NCI-H345 treated with DMSO at 0.1 percent for 48 hours (cell line): ENCODE measurements around the gene MFAP4.

Experiments used
- DNase-seq: peaks from one replicate; lab custom pipeline; 2025; ENCODE audit not compliant: unreplicated experiment; lab: John Stamatoyannopoulos, UW

MFAP4 gene

DNA sequence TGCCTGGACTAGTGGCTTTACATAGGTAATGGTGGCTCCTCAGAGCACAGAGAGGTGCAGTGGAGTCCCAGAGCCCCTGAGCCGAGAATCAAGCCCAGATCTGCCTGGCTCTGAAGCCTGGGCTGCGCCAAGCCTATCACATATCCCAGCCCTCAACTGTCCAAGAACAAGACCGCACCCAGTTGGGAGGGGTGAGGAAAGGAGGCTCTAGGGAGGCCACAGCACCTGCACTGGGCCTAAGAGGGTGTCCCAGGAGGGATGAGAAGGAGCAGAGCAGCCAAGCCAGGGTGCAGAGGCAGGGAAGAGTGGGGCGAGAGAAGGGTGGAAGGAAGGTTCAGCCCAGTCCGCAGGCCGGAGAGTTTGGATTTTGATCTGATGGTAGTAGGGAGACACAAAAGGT, 23.1 kb upstream of the MFAP4 start:
- DNase-seq: no peak

DNA sequence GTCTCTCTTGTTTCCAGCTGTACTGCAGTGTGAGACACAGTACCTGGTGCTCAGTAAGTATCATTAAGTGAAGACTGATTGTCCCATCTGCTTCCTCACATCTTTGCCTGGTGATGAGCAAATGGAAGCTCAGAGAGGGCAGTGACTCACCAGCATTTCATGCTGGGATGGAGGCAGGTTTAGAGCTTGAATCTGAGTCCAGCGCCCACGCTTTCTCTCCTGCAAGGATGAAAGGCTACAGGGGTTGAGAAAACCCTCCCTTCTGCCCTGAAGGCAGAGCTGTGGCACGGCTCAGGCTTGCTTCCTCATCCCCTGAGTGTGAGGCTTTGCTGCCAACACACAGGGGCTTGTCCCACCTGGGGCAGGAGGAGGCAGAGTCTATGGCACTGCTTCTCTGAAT, 22.5 kb upstream of the MFAP4 start:
- no peak for DNase-seq

DNA sequence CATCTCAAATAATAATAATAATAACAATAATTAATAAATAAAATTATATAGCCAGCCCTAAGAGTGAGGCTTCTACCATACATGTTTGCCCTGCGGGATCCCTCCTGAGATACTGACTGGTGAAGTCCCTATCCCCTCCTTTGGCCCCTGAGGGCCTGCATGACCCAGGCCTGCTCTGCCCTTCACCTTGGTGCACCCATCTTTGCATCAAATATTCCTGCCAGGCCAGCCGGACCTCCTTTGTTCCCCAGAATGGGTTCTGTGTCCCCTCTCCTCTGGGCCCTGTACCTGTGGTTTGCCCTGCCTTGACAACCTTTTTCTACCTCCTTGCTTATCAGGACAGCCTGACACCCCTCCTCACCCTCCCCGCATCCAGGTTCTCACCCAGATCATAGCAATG, 22.1 kb upstream of the MFAP4 start:
- DNase-seq: no peak

DNA sequence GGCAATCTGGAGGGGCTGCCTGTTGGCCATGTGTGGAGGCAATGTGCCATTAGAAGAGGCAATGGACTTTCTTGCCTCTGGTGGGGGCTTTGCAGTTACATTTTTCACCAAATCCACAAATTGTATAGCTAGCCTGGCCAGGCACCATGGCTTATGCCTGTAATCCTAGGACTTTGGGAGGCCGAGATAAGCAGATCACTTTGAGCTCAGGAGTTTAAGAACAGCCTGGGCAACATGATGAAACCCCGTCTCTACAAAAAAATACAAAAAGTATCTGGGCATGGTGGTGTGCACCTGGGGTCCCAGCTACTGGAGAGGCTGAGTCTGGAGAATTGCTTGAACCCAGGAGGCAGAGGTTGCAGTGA, 21.3 kb upstream of the MFAP4 start:
- no peak for DNase-seq

DNA sequence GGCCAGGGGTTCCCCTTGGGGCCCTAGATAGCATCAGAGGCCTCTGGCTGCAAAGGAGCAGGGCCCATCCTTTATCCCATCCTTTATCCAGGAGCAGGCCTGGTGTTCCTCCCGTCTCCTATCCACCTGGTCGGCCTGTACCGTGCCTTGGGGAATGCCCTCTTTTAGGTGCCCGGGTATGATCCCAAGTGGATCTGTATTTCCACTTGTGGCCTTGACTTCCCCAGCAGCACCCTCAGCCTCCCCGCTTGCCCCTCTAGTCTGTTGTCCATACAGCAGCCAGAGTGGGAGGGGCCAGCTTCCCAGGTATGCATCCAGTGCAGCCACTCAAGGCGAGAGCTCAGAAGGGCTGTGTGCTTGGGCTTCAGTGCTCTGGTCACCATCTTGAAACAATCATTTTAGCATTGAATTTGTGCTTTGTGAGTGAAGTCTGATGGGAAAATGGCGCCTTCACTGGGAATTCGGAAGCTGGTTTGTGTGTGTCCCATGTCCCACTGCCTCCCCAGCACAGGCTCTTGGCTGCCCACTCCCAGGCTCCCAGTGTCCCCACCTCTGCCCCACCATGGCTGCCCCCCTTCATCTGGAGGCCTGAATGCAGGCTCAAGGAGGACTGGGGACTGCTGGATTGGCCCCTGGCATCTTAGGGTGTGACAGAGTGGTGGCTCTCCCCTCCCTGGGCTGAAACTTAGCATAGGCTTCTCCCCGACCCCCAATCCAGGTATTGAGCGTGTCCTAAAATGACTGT, 20.8 kb upstream of the MFAP4 start:
- no peak for DNase-seq

DNA sequence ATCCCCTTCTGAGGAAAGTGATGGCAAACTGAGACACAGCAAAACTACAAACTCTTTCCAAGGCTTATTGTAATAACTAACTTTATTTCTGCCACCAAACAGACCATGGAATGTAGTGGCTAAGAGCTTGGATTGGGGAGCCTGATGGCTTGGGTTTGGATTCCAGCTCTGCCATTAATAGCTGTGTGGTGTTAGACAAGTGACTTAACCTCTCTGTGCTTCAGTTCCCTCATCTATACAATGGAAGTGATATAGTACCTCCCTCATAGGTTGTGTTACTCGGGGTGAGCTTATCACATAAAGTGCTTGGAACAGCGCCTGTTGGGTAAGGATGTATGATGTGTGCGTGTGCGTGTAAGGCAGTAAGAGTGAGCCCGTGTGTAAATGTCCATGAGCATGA, 18.1 kb upstream of the MFAP4 start:
- DNase-seq: no peak

DNA sequence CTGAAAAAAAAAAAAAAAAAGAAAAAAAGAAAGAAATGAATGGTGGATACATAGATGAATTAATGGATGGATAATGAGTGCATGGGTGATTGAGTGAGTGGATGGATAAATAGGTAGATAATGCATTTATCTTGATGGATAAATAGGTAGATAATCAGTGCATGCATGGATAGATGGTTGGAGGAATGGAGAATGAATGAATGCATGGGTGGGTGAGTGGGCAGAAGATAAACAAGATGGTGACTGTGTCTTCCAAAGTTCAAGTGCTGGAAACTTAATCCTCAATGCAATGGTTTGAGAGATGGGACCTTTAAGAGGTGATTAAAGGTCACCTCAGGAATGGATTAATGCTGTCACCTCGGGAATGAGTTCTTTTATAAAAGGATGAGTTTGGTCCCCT, 17.3 kb upstream of the MFAP4 start:
- DNase-seq: no peak

DNA sequence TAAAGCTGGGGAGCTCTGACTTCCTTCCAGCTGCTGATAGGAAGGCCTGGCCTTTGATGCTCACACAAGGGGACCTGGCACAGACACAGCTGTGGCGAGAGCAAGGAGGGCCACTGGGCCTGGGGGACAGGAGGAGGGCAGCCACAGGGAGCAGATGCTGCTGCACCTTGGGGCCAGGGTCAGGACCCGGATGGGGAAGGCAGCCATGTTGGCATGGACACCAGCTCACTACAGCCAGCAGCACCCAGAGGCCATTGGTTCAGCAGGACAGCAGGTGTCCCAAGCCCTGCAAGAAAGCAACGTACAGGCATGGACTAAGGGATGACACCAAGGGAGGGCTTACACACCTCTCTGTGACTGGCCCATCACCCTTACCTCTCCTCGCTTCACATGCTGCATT, 16.0 kb upstream of the MFAP4 start:
- DNase-seq: no peak

DNA sequence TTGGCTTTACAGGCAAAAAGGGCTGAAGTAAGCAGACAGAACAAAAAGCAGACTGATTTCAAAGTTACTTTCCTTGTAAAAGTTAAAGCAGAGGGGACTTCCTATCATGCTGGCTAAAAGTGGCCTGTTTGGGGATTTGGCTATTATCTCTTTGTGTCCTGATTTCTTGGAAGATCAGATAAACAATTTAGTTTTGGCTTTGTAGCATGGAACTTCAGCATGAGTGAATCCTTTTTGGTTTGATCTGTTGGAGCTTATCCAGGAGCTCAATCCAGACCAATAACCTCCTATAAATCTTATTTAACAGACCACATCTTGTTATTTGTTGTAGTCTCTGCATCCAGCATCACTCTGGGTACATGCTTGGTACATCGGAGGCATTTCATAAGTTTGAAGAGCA, 15.2 kb upstream of the MFAP4 start:
- DNase-seq: no peak

DNA sequence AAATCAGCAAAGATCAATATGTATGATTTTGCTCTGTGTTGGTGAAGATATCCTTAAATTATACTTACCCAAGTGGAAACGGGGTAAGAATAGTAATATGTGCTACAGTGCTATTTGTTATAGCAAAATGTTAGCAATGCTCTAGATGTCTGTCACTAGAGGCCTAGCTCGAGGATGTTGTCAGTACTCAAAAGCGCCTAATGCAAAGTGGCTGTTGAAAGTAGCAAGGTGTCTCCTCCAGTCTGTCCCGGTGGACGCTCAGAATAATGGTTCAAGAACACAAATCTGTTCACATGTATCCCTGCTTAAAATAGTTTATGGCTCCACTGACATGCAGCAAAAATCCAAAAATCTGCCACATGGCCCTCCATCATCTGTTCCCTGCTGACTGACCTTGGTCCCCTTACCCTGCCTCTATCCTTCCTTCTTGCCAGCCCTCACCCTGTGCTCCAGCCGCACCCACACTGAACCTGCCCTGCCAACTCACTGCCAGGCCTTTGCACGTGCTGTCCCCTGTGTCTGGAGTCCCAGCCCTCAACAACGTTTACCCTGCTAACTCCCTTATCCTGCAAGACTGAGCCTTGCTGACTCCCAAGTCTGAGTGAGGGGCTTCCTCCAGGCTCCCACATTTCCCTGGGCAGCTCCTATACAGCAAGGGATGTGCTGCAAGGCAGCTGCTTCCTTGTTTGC, 14.5 kb upstream of the MFAP4 start:
- DNase-seq: no peak

DNA sequence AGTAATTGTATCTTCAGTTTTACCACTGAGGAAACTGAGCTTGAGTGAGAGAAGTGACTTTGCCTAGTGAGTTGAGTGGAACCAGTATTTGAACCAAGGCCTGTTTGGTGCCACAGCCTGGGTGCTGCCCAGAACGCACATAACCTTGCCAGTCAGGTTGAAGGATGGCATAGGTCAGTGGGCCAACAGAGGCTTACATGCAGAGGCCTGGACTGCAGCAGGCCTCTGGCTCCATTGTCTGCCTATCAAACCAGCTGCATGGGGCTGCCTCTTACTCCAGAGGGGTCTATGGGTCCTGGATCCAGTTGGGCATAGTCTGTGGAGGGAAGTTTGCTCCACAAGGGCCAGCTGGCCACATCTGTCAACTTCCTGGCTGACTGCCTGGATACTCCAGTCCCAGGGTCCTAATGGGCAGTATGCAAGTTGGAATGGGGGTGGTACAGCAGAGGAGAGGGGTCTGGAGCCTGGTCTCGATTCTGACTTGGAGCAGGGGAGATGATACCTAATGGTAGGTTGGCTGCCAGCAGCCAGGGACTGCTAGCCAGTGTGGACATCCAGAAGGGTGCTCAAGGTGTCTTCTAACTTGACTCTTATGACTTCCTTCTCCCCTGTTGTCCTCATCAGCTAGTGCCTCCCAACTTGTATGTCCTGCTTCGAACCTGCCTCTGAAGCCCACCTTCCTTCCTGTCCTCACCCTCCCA, 12.9 kb upstream of the MFAP4 start:
- DNase-seq: no peak

DNA sequence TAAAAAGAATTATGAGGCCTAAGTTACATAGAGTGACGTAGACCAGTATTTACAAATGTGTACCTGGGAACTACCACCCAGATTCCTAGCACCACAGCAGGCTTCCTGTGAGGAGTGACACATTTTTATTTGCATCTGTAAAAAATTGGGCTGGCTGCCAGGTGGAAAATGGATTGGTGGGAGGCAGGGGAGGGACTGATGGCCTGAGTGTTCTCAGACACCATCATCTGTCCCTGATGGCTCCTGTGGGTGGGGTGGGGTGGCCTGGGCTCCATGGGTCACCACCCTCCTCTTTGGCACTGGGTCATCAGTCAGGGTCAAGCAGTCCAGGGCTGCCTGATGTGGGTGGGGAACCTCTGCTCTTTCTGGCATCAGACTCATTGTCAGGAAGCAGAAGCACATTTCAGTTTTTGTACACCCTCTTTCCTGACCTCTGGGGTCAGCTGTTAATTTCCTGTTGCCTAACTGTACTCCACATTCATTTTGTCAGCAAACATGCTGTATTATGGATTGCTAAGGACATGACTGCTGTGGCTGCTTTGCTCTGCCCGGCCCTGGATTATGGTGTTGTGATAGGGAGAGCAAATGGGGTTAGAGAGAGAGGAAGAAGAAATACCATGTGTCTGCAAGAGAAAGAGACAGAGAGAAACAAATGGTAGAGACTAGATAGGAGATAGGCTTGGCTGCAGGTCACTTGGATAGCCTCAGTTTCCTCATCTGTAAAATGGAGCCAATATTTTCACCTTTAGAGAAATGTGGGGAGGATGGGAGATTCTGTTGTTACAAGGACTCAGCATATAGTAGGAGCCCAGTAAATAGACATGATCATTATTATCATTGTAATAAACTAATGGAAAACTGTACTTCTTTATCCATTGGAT, 11.6 kb upstream of the MFAP4 start:
- DNase-seq: peak; percentile 10

DNA sequence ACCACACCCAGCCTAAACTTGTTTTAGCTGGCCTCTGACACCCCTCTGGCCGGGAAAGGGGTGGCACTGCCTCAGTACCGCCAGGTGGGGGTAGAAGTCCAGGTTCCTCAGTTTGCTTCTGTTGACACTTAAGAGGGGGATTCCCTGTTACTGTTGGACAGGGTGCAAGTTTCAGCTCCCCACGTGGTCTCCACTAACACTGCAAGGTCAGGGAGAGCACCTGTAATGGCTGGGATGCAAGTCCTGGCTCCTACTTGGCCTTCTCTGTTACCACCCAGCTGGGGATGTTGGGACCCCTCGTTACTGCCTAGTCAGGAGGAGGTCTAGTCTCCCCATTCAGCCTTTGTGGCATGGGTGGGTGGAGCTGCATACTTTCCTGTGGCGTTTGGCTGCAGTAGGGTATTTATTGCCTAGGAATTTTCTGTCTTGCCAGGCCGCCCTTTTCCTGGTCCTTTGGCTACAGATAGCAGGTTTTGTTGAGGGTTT, 10.6 kb upstream of the MFAP4 start:
- no peak for DNase-seq

DNA sequence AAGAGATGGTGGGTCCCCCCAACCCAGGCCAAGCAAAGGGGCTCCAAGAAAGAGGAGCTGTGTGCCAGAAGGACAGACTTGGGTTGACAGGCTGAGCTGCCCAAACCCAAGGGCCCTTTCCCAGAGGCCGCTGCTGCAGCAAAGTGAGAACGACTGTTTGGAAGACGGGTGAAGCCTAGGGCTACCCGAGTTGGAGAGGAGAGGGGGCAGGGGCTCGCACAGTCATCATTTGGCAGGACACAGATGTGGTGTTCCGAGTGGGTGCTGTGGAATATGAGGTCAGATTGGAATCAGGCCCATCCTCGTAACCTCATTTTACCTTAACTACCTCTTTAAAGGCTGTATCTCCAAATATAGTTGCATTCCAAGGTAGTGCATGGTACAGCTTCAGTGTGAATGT, 5.3 kb upstream of the MFAP4 start:
- DNase-seq: no peak

DNA sequence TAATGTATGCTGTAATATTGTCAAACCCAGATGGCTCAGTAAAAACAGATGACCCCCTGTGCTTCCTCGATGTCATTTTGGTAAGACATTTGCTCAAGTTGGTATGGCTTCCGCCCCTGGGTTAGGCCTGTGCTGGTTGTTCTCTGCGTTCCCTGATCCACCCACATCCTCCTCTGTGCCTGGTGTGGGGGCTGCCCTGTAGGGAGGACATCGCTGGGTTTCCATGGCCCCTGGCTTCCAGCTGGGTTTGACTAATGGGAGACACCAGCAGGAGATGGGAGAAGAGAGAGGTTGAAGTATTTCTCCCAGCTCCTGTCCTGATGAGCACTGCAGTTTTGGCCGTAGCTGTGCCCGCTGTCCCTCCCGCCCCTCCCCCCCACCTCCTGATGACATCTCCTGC, 4.4 kb upstream of the MFAP4 start:
- DNase-seq: no peak

DNA sequence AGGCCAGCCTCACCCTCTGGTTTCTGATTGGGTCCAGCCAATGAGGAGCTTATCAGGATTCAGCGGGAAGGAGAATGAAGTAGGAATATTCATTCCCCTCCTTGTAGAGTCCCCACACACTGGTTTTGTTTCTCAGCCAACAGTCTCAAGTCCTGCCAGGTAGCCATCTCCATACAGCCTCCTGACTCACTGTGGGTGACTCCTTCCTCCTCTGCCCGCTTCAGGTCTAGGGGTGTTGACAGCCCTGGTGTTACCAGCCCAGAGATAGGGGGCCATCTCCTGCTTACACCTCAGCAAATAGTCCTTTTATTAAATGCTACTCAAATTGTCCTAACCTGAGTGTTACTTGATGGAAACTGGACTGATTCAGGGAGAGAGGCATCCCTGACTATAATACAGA, 4.0 kb upstream of the MFAP4 start:
- DNase-seq: no peak

DNA sequence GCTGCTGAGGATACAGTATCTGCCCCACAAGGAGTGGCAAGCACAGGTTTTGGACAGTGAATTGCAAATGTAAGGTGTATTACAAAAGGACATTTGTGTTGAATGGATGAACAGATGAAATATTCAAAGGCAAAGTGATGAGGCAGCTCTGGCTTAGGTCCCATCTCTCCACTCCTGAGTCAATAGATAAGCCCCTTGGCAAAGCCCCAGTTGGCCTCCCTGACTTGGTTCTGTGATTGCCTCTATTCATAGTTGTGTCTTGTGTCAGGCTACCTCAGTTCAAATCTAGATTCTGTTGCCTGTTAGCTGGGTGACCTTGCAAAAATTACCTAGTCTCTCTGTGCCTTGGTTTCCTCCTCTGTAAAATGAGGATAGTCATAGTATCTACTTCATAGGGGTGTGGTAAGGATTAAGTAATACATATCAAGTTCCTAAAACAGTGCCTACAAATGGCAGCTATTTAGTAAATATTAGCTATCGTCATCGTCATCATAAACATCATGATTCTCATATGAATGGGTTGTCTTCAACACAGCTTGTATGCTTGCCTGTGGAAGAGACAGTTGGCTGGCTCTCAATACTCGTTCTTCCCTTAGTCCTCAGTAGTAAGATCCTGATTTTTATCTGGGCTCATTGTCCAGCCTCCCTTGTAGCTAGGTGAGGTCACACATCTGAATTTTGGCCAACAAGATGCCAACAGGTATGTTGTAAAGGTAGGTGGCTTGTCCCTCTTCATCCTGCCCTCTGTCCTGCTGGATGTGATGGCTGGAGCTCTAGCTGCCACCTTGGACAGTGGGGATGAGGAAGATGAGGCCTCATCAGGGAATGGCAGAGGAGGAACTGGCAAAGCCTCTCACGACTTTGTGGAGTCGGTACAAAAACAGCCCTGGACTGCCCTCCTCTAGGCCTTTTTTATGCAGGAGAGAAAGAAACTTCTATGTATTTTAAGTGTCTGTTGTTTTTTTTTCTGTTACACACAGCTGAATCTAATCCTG, 2.1 kb upstream of the MFAP4 start:
- DNase-seq: no peak

DNA sequence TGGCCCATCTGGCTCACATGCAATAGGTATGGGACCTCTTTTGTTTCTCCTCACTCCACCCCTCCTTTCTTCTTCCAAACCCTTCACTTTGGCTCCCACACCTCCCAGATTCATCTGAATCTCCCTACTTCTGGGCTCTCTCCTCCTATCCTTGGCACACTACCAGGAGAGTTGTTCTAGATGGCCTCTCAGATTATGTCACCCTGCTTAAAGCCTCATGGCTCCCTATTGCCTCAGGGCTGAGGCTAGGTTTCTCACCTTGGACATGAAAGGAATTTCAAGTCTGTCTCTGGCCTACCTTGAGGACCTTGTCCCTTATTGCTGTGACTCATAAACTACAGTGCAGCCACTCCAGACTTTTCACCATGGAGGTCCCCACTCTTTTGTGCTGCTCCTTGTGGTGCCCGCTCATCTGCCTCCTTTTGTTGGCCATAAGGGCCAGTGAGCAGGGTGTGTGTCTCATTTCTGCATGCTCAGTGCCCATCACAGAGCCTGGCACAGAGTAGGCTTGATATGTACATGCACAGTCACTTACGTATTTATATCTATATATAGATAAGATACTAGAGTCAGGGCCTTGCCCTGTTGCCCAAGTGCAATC, 1.0 kb upstream of the MFAP4 start:
- no peak for DNase-seq

DNA sequence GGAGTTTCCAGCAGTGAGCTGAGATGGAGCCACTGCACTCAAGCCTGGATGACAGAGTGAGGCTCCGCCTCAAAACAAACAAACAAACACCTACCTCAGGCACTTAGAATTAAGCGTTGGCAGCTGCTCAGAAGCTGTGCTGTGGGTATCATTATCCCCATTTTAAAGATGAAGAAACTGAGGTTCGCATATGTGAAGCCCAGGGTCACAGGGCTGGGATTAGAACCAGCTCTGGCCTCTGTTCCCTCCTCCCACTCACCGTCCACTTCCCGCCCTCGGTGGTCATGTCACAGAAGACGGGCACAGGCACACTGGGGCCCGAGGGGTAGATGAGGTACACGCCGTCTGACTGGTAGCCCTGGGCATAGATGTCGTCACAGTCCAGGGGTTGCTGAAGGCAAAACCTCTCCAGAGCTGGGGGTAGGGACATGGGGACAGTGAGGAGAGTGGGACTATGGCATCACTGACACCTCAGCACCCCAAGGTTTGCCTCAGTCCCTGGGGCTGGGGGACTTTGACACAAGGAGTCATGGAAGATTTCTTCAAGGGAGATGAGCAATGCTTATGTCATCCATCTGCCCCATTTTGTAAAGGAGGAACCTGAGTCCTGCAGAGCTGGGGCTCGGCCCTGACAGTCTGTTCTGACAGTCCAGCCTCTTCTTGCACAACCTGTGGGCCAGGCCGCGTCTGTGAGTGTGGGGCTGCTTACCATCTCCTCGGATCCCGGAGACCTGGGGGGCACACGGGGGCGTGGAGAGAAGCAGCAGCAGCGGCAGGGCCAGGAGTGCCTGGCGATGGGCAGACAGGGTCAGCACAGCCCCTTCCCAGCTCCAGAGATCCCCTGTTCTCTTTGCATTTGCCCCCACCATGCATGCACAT, 700 bp downstream of the MFAP4 start:
- no peak for DNase-seq
